Ectodermal cell (in vitro differentiated cells): Measurements from ENCODE around the gene AMIGO2.

ENCODE experiments used
- H3K27ac ChIP-seq: 2 replicates; pipeline ENCODE4 v1.7.0; 2013; ENCODE audit warnings: mild to moderate bottlenecking, low read depth, low read length; ENCODE audit not compliant: insufficient read depth, poor library complexity, severe bottlenecking
- H3K27me3 ChIP-seq: 2 replicates; pipeline ENCODE4 v1.7.0; 2013; ENCODE audit warnings: mild to moderate bottlenecking, low read length; ENCODE audit not compliant: insufficient read depth, control insufficient read depth, poor library complexity, severe bottlenecking
- H3K36me3 ChIP-seq: one replicate; pipeline ENCODE4 v1.7.0; 2013; ENCODE audit warnings: low read length; ENCODE audit not compliant: control insufficient read depth, insufficient read depth
- H3K4me1 ChIP-seq: one replicate; pipeline ENCODE4 v1.7.0; 2013; ENCODE audit warnings: low read length; ENCODE audit not compliant: control insufficient read depth, insufficient read depth
- H3K4me3 ChIP-seq: 2 replicates; pipeline ENCODE4 v1.7.0; 2013; ENCODE audit warnings: low read depth, low read length, control low read depth; ENCODE audit not compliant: insufficient read depth
- H3K9me3 ChIP-seq: 2 replicates; pipeline ENCODE4 v1.7.0; 2013; ENCODE audit warnings: mild to moderate bottlenecking, low read length, moderate library complexity; ENCODE audit not compliant: control insufficient read depth
- WGBS, 2 experiments: methylation state at CpG; one replicate each; pipeline ENCODE4 v1.1.7; 2013; ENCODE audit warnings: missing lambda C conversion rate in 2 of 2; 5-methylcytosine and 5-hydroxymethylcytosine counted together

The AMIGO2 gene

GRCh38 chr12:47099610-47100009 is 19.9 kb upstream of the AMIGO2 start:
- H3K4me1 ChIP-seq: no peaks in the 10 kb centered on the region
- H3K9me3 ChIP-seq: no peaks in the 10 kb centered on the region
- H3K27me3 ChIP-seq: no peaks in the 10 kb centered on the region
- H3K36me3 ChIP-seq: no peaks in the 10 kb centered on the region
- H3K27ac ChIP-seq: no peak overlapping the region
- no peak overlapping the region for H3K4me3 ChIP-seq
- 75 to 80% methylated on average over 2 of the region's 2 CpGs for WGBS, 2 experiments

GRCh38 chr12:47098099-47098498 is 18.3 kb upstream of the AMIGO2 start:
- no peak overlapping the region for H3K4me3 ChIP-seq
- H3K27me3 ChIP-seq: no peaks in the 10 kb centered on the region
- no peaks in the 10 kb centered on the region for H3K4me1 ChIP-seq
- 90 to 94% methylated on average over 6 of the region's 6 CpGs for WGBS, 2 experiments
- H3K36me3 ChIP-seq: no peaks in the 10 kb centered on the region
- no peak overlapping the region for H3K27ac ChIP-seq
- H3K9me3 ChIP-seq: no peaks in the 10 kb centered on the region

- no peak overlapping the region for H3K27ac ChIP-seq
- H3K4me3 ChIP-seq: no peak overlapping the region
- WGBS, 2 experiments: 93 to 94% methylated on average over 7 of the region's 7 CpGs
Measured at GRCh38 chr12:47097276-47097896, 17.6 kb upstream of the AMIGO2 start.

GRCh38 chr12:47095446-47096236 is 15.9 kb upstream of the AMIGO2 start:
- Histone ChIP-seq H3K27me3 (no peaks in the 10 kb centered on the region), H3K9me3 (no peaks in the 10 kb centered on the region), H3K27ac (no peak overlapping the region), H3K36me3 (no peaks in the 10 kb centered on the region), H3K4me3 (no peak overlapping the region), H3K4me1 (no peaks in the 10 kb centered on the region)
- WGBS, 2 experiments: 94 to 96% methylated on average over 3 of the region's 3 CpGs

More at GRCh38 chr12:47097276-47097896, 17.6 kb upstream of the AMIGO2 start:
- H3K4me1 ChIP-seq: no peaks in the 10 kb centered on the region
- no peaks in the 10 kb centered on the region for H3K27me3 ChIP-seq
- H3K36me3 ChIP-seq: no peaks in the 10 kb centered on the region
- H3K9me3 ChIP-seq: no peaks in the 10 kb centered on the region

GRCh38 chr12:47094804-47095203 is 15.0 kb upstream of the AMIGO2 start:
- no peaks in the 10 kb centered on the region for H3K9me3 ChIP-seq
- no peaks in the 10 kb centered on the region for H3K36me3 ChIP-seq
- 73 to 87% methylated on average over 4 of the region's 4 CpGs for WGBS, 2 experiments
- no peak overlapping the region for H3K4me3 ChIP-seq
- H3K27me3 ChIP-seq: no peaks in the 10 kb centered on the region
- no peak overlapping the region for H3K27ac ChIP-seq
- no peaks in the 10 kb centered on the region for H3K4me1 ChIP-seq

GRCh38 chr12:47091009-47091408 is 11.2 kb upstream of the AMIGO2 start:
- H3K4me3 ChIP-seq: no peak overlapping the region
- no peaks in the 10 kb centered on the region for H3K36me3 ChIP-seq
- 100% methylated on average over 1 of the region's 2 CpGs; no CpG with 5 or more reads in 1 of the 2 experiments for WGBS, 2 experiments
- H3K4me1 ChIP-seq: peaks cover 3% of the 10 kb centered on the region
- H3K9me3 ChIP-seq: no peaks in the 10 kb centered on the region
- H3K27me3 ChIP-seq: no peaks in the 10 kb centered on the region
- H3K27ac ChIP-seq: no peak overlapping the region

GRCh38 chr12:47088021-47088944 is 8.5 kb upstream of the AMIGO2 start:
- H3K36me3 ChIP-seq: no peaks in the 10 kb centered on the region
- H3K4me1 ChIP-seq: peaks cover 20% of the 10 kb centered on the region
- no peaks in the 10 kb centered on the region for H3K9me3 ChIP-seq
- no peak overlapping the region for H3K27ac ChIP-seq
- no peak overlapping the region for H3K4me3 ChIP-seq
- no peaks in the 10 kb centered on the region for H3K27me3 ChIP-seq
- WGBS, 2 experiments: 91% methylated on average over 7 of the region's 7 CpGs

GRCh38 chr12:47087088-47087688 is 7.4 kb upstream of the AMIGO2 start:
- H3K36me3 ChIP-seq: no peaks in the 10 kb centered on the region

GRCh38 chr12:47085815-47086252 is 6.1 kb upstream of the AMIGO2 start:
- no peaks in the 10 kb centered on the region for H3K36me3 ChIP-seq
- peaks cover 22% of the 10 kb centered on the region for H3K4me1 ChIP-seq
- H3K9me3 ChIP-seq: no peaks in the 10 kb centered on the region
- H3K27me3 ChIP-seq: peaks cover 10% of the 10 kb centered on the region
- 37 to 62% methylated on average over 6 of the region's 6 CpGs for WGBS, 2 experiments
- no peak overlapping the region for H3K4me3 ChIP-seq
- H3K27ac ChIP-seq: no peak overlapping the region

More at GRCh38 chr12:47087088-47087688, 7.4 kb upstream of the AMIGO2 start:
- H3K27ac ChIP-seq: no peak overlapping the region
- H3K4me3 ChIP-seq: no peak overlapping the region
- H3K4me1 ChIP-seq: peaks cover 22% of the 10 kb centered on the region
- no peaks in the 10 kb centered on the region for H3K27me3 ChIP-seq
- H3K9me3 ChIP-seq: no peaks in the 10 kb centered on the region
- WGBS, 2 experiments: 67% methylated on average over 2 of the region's 2 CpGs; no CpG with 5 or more reads in 1 of the 2 experiments
